Measurements from ENCODE around the gene SPINK6.
A peak's percentile ranks its signal among the peaks of the same experiment; 100 is the strongest.

DNA sequence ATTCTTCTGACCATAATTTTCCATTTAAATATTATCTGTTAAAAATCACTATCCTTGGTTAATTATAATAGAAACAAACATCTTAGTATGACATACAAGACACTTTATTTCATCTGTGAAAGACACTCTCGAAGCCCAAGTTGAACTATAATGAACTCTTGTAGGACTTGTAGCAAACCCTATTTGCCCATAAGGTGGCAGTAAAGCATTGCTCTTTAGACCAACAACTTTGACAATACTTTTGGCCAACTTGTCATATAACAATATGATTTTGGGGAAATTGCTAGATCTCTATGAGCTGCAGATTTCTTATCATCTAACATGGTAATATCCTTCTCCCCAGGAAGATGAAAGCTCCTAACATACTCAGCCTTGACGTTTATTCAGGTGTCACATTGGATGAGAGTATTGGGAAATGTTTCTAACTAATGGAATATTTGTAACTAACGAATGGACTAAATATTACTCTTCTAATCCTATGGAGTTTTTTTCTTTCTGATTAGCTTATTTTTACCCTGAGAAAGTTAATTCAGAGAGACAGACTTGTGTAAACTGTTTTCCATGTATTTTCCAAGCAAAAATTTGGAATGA lies 23.5 kb upstream of the SPINK6 start:
- TF ChIP-seq, protein P1, sequence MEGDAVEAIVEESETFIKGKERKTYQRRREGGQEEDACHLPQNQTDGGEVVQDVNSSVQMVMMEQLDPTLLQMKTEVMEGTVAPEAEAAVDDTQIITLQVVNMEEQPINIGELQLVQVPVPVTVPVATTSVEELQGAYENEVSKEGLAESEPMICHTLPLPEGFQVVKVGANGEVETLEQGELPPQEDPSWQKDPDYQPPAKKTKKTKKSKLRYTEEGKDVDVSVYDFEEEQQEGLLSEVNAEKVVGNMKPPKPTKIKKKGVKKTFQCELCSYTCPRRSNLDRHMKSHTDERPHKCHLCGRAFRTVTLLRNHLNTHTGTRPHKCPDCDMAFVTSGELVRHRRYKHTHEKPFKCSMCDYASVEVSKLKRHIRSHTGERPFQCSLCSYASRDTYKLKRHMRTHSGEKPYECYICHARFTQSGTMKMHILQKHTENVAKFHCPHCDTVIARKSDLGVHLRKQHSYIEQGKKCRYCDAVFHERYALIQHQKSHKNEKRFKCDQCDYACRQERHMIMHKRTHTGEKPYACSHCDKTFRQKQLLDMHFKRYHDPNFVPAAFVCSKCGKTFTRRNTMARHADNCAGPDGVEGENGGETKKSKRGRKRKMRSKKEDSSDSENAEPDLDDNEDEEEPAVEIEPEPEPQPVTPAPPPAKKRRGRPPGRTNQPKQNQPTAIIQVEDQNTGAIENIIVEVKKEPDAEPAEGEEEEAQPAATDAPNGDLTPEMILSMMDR (optimal IDR thresholded peaks at IDR 0.05 in 1 of 3, IDR thresholded peaks at IDR 0.05 in 1 of 3, conservative IDR thresholded peaks at IDR 0.05 in 1 of 3; ENCODE audit: extremely low read depth in 1 of 3, insufficient read depth in 2 of 3, low read length in 3 of 3), result peak in 2 of 3 experiments; percentile 55 to 72
- TF ChIP-seq EZH2 (IDR thresholded peaks at IDR 0.05; ENCODE audit: low read length), result no peak

Measured in keratinocyte (primary cell).